Mesendoderm (in vitro differentiated cells): ENCODE measurements around the gene TINCR.

ENCODE experiments used
- DNase-seq: peaks from one replicate; pipeline ENCODE4 v3.0.0; 2013
- H2AK5ac ChIP-seq: 2 replicates; pipeline ENCODE4 v1.6.1; 2013; ENCODE audit warnings: low read length, inconsistent platforms
- H2BK120ac ChIP-seq: 2 replicates; pipeline ENCODE4 v1.6.1; 2013; ENCODE audit warnings: low read depth, mild to moderate bottlenecking, low read length, moderate library complexity, mixed read lengths
- H2BK15ac ChIP-seq: replicated peaks from 2 replicates; pipeline ENCODE4 v1.6.1; 2013; ENCODE audit warnings: low read depth, mild to moderate bottlenecking, moderate library complexity
- H2BK5ac ChIP-seq: 2 replicates; pipeline ENCODE4 v1.6.1; 2013; ENCODE audit warnings: low read length, inconsistent platforms
- H3K18ac ChIP-seq: 2 replicates; pipeline ENCODE4 v1.6.1; 2013; ENCODE audit warnings: mild to moderate bottlenecking, low read length, mixed read lengths
- H3K23ac ChIP-seq: one replicate; pipeline ENCODE4 v1.6.1; 2013; ENCODE audit warnings: low read length
- H3K27ac ChIP-seq: 2 replicates; pipeline ENCODE4 v1.5.1; 2013; ENCODE audit warnings: low read depth, mild to moderate bottlenecking, inconsistent platforms, low read length, moderate library complexity
- H3K27me3 ChIP-seq: 2 replicates; pipeline ENCODE4 v1.6.1; 2013; ENCODE audit warnings: low read length, control low read depth, mild to moderate bottlenecking, inconsistent platforms; ENCODE audit not compliant: insufficient read depth, poor library complexity
- H3K36me3 ChIP-seq: 2 replicates; pipeline ENCODE4 v1.6.1; 2013; ENCODE audit warnings: low read length, inconsistent platforms; ENCODE audit not compliant: control insufficient read depth, insufficient read depth
- H3K4ac ChIP-seq: one replicate; pipeline ENCODE4 v1.6.1; 2013; ENCODE audit warnings: low read depth, mild to moderate bottlenecking, low read length, moderate library complexity
- H3K4me1 ChIP-seq: 2 replicates; pipeline ENCODE4 v1.6.1; 2013; ENCODE audit warnings: low read depth, low read length, inconsistent platforms; ENCODE audit not compliant: control insufficient read depth
- H3K4me2 ChIP-seq: 2 replicates; pipeline ENCODE4 v1.6.1; 2013; ENCODE audit warnings: low read length
- H3K4me3 ChIP-seq: 2 replicates; pipeline ENCODE4 v1.5.1; 2013; ENCODE audit warnings: mild to moderate bottlenecking, low read length
- H3K56ac ChIP-seq: one replicate; pipeline ENCODE4 v1.6.1; 2013; ENCODE audit warnings: low read length
- H3K79me1 ChIP-seq: 2 replicates; pipeline ENCODE4 v1.6.1; 2013; ENCODE audit warnings: low read length, inconsistent platforms
- H3K79me2 ChIP-seq: 2 replicates; pipeline ENCODE4 v1.6.1; 2013; ENCODE audit warnings: mild to moderate bottlenecking, low read length; ENCODE audit not compliant: control insufficient read depth, insufficient read depth
- H3K9ac ChIP-seq: 2 replicates; pipeline ENCODE4 v1.6.1; 2013; ENCODE audit warnings: low read length, inconsistent platforms
- H4K5ac ChIP-seq: one replicate; pipeline ENCODE4 v1.6.1; 2013; ENCODE audit warnings: low read length
- H4K8ac ChIP-seq: one replicate; pipeline ENCODE4 v1.6.1; 2013; ENCODE audit warnings: low read depth, mild to moderate bottlenecking, control low read depth, low read length, moderate library complexity
- WGBS: extraction: QIAGEN DNeasy Blood & Tissue Kit; methylation state at CpG from one replicate; pipeline ENCODE4 v1.1.7; 2013; ENCODE audit warnings: low lambda C conversion rate, missing lambda C conversion rate; ENCODE audit not compliant: insufficient coverage; ENCODE audit errors: extremely low coverage; 5-methylcytosine and 5-hydroxymethylcytosine counted together

The TINCR gene

GRCh38 chr19:5557691-5558090 lies 10.1 kb downstream of the TINCR start:
- no CpG with 5 or more reads among the region's 13 CpGs for WGBS

GRCh38 chr19:5554828-5555227 lies 12.9 kb downstream of the TINCR start:
- no peak overlapping the region for H2AK5ac ChIP-seq
- no peaks in the 10 kb centered on the region for H3K27me3 ChIP-seq
- no peak overlapping the region for H3K4me3 ChIP-seq

More at GRCh38 chr19:5557691-5558090, 10.1 kb downstream of the TINCR start:
- no peak overlapping the region for H3K9ac ChIP-seq
- no peak overlapping the region for H3K23ac ChIP-seq
- no peak overlapping the region for H3K4me3 ChIP-seq
- H4K8ac ChIP-seq, result no peak overlapping the region
- H3K4me2 ChIP-seq, result no peak overlapping the region
- H3K79me1 ChIP-seq, result no peaks in the 10 kb centered on the region
- H4K5ac ChIP-seq, result no peak overlapping the region
- H3K4ac ChIP-seq, result no peak overlapping the region
- H3K56ac ChIP-seq, result no peak overlapping the region
- DNase-seq, result no peak
- no peaks in the 10 kb centered on the region for H3K27me3 ChIP-seq
- H2BK5ac ChIP-seq, result no peak overlapping the region
- H3K79me2 ChIP-seq, result no peaks in the 10 kb centered on the region
- no peak overlapping the region for H2AK5ac ChIP-seq
- H2BK120ac ChIP-seq, result no peak overlapping the region
- no peak overlapping the region for H3K27ac ChIP-seq
- no peak overlapping the region for H2BK15ac ChIP-seq
- H3K18ac ChIP-seq, result no peak overlapping the region
- H3K36me3 ChIP-seq, result no peaks in the 10 kb centered on the region
- H3K4me1 ChIP-seq, result no peaks in the 10 kb centered on the region

GRCh38 chr19:5553892-5554291 lies 13.9 kb downstream of the TINCR start:
- no peak overlapping the region for H3K4me3 ChIP-seq
- no peak overlapping the region for H2BK15ac ChIP-seq
- no peak overlapping the region for H3K56ac ChIP-seq
- H4K5ac ChIP-seq, result no peak overlapping the region
- H2BK120ac ChIP-seq, result no peak overlapping the region
- no peaks in the 10 kb centered on the region for H3K27me3 ChIP-seq
- H3K4me2 ChIP-seq, result no peak overlapping the region
- H3K36me3 ChIP-seq, result no peaks in the 10 kb centered on the region
- H3K18ac ChIP-seq, result no peak overlapping the region
- no peak overlapping the region for H3K4ac ChIP-seq
- H3K9ac ChIP-seq, result no peak overlapping the region
- no peak overlapping the region for H2BK5ac ChIP-seq
- H3K79me1 ChIP-seq, result no peaks in the 10 kb centered on the region
- H3K23ac ChIP-seq, result no peak overlapping the region
- no CpG with 5 or more reads among the region's 9 CpGs for WGBS
- DNase-seq, result no peak
- H3K4me1 ChIP-seq, result no peaks in the 10 kb centered on the region
- H3K27ac ChIP-seq, result no peak overlapping the region
- H4K8ac ChIP-seq, result no peak overlapping the region
- no peak overlapping the region for H2AK5ac ChIP-seq
- no peaks in the 10 kb centered on the region for H3K79me2 ChIP-seq

More at GRCh38 chr19:5554828-5555227, 12.9 kb downstream of the TINCR start:
- Histone ChIP-seq H4K5ac (no peak overlapping the region), H3K4ac (no peak overlapping the region), H3K79me2 (no peaks in the 10 kb centered on the region), H4K8ac (no peak overlapping the region), H3K27ac (no peak overlapping the region), H3K4me2 (no peak overlapping the region), H3K9ac (no peak overlapping the region), H2BK15ac (no peak overlapping the region), H3K36me3 (no peaks in the 10 kb centered on the region), H2BK5ac (no peak overlapping the region), H3K56ac (no peak overlapping the region), H3K23ac (no peak overlapping the region), H3K18ac (no peak overlapping the region), H3K79me1 (no peaks in the 10 kb centered on the region), H2BK120ac (no peak overlapping the region), H3K4me1 (no peaks in the 10 kb centered on the region)
- no peak for DNase-seq
- no CpG with 5 or more reads among the region's 5 CpGs for WGBS

GRCh38 chr19:5547881-5548280 lies 19.9 kb downstream of the TINCR start:
- peak; percentile 75 for DNase-seq
- Histone ChIP-seq H2BK15ac (no peak overlapping the region), H2BK5ac (no peak overlapping the region), H3K9ac (no peak overlapping the region), H3K27ac (no peak overlapping the region), H3K4me2 (no peak overlapping the region), H3K4ac (no peak overlapping the region), H3K4me1 (no peaks in the 10 kb centered on the region), H2AK5ac (no peak overlapping the region), H3K79me1 (no peaks in the 10 kb centered on the region), H3K4me3 (no peak overlapping the region), H3K27me3 (no peaks in the 10 kb centered on the region), H3K23ac (no peak overlapping the region), H3K18ac (no peak overlapping the region), H4K8ac (no peak overlapping the region), H3K56ac (no peak overlapping the region), H3K36me3 (no peaks in the 10 kb centered on the region), H3K79me2 (no peaks in the 10 kb centered on the region), H2BK120ac (no peak overlapping the region), H4K5ac (no peak overlapping the region)
- no CpG with 5 or more reads among the region's 8 CpGs for WGBS

GRCh38 chr19:5545984-5546383 lies 21.8 kb downstream of the TINCR start:
- no peak for DNase-seq
- Histone ChIP-seq H3K79me1 (no peaks in the 10 kb centered on the region), H3K36me3 (no peaks in the 10 kb centered on the region), H2AK5ac (no peak overlapping the region), H3K4me2 (no peak overlapping the region), H3K79me2 (no peaks in the 10 kb centered on the region), H3K23ac (no peak overlapping the region), H3K27ac (no peak overlapping the region), H3K18ac (no peak overlapping the region), H3K4me1 (no peaks in the 10 kb centered on the region), H3K4me3 (no peak overlapping the region), H4K5ac (no peak overlapping the region), H3K4ac (no peak overlapping the region), H2BK15ac (no peak overlapping the region), H4K8ac (no peak overlapping the region), H2BK5ac (no peak overlapping the region), H3K27me3 (no peaks in the 10 kb centered on the region), H3K9ac (no peak overlapping the region), H2BK120ac (no peak overlapping the region), H3K56ac (no peak overlapping the region)
- no CpG with 5 or more reads among the region's 4 CpGs for WGBS

GRCh38 chr19:5545051-5545450 lies 22.7 kb downstream of the TINCR start:
- no peak overlapping the region for H4K5ac ChIP-seq
- no peak overlapping the region for H2BK15ac ChIP-seq
- no CpG with 5 or more reads among the region's 5 CpGs for WGBS
- H3K36me3 ChIP-seq, result no peaks in the 10 kb centered on the region
- H3K4me2 ChIP-seq, result no peak overlapping the region
- no peak overlapping the region for H3K4me3 ChIP-seq
- no peak overlapping the region for H3K9ac ChIP-seq
- no peaks in the 10 kb centered on the region for H3K79me1 ChIP-seq
- no peaks in the 10 kb centered on the region for H3K79me2 ChIP-seq
- H3K4me1 ChIP-seq, result no peaks in the 10 kb centered on the region
- no peak overlapping the region for H2AK5ac ChIP-seq
- no peak overlapping the region for H2BK5ac ChIP-seq
- no peak for DNase-seq
- no peak overlapping the region for H3K4ac ChIP-seq
- H3K23ac ChIP-seq, result no peak overlapping the region
- H3K18ac ChIP-seq, result no peak overlapping the region
- H2BK120ac ChIP-seq, result no peak overlapping the region
- H3K27me3 ChIP-seq, result no peaks in the 10 kb centered on the region
- H3K56ac ChIP-seq, result no peak overlapping the region
- H4K8ac ChIP-seq, result no peak overlapping the region
- H3K27ac ChIP-seq, result no peak overlapping the region
